AG04449 (cell line): ENCODE measurements around the gene GDF10.

Experiments
- CTCF ChIA-PET: fragments of 350-600 bp; formaldehyde crosslinking; extraction: SDS; loops from one replicate; lab custom pipeline; 2021; ENCODE audit warnings: antibody characterized with exemption; lab: Yijun Ruan, JAX
- POLR2A ChIA-PET: fragments of 400-600, 350-600 bp; formaldehyde crosslinking; extraction: SDS; loops from one replicate; lab custom pipeline; 2020; ENCODE audit warnings: antibody characterized with exemption, inconsistent platforms; lab: Yijun Ruan, JAX
- DNase-seq: peaks from one replicate; pipeline ENCODE4 v3.0.0-alpha.2; 2010; ENCODE audit warnings: low read depth, low spot score
- H3K4me3 ChIP-seq: 2 replicates; pipeline ENCODE4 v1.5.1; 2011; ENCODE audit warnings: low read depth, mild to moderate bottlenecking, control low read depth, low read length
- TF ChIP-seq, protein P1 (sequence below): IDR thresholded peaks from one replicate; pipeline ENCODE4 v1.5.1; 2011; ENCODE audit warnings: mild to moderate bottlenecking, moderate library complexity, low read length, control low read depth, inconsistent platforms; ENCODE audit not compliant: insufficient read depth; ENCODE audit errors: missing control alignments

GDF10 gene

DNA sequence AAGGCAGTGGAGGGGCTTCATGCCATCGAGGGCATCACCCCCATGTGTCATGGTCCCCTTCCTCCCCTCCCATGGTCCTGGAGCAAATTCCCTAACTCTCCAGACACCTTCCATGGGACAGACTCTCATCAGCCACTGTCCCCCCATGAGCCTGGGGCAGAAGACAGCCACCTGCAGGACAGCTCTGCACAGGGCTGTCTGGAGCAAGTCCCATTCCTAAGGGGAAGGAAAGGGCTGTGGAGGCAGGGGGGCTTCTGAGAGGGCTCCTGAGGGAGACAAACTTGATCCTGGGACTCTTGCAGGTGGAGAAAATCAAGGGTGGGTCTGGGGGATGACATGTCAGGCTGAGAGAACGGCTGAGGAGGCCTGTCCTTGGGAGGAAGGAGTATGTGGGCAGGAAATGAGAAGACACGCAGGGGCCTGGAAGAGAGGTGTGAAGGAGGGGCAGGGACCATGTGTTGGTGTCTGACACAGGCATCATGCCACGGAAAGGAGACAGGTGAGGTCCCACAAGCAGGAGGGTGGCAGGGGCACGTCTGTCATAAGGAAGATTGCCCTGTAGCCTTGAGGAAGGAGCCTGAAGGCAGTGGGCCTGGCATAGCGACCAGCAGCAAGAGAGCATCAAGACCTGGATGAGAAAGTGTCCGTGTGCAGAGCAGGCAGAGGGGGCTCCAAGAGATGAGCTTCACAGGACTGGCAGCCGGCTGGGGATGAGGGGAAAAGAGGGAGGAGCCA is 14.4 kb upstream of the GDF10 start:
- TF ChIP-seq, protein P1, sequence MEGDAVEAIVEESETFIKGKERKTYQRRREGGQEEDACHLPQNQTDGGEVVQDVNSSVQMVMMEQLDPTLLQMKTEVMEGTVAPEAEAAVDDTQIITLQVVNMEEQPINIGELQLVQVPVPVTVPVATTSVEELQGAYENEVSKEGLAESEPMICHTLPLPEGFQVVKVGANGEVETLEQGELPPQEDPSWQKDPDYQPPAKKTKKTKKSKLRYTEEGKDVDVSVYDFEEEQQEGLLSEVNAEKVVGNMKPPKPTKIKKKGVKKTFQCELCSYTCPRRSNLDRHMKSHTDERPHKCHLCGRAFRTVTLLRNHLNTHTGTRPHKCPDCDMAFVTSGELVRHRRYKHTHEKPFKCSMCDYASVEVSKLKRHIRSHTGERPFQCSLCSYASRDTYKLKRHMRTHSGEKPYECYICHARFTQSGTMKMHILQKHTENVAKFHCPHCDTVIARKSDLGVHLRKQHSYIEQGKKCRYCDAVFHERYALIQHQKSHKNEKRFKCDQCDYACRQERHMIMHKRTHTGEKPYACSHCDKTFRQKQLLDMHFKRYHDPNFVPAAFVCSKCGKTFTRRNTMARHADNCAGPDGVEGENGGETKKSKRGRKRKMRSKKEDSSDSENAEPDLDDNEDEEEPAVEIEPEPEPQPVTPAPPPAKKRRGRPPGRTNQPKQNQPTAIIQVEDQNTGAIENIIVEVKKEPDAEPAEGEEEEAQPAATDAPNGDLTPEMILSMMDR: no peak
- CTCF ChIA-PET: interaction anchor here (1.0 to 2.1 kb wide), 2 partner anchors 238 kb away, joined by 3 to 9 read pairs; no protein-coding TSS in a partner anchor
- POLR2A ChIA-PET: no interaction called here

DNA sequence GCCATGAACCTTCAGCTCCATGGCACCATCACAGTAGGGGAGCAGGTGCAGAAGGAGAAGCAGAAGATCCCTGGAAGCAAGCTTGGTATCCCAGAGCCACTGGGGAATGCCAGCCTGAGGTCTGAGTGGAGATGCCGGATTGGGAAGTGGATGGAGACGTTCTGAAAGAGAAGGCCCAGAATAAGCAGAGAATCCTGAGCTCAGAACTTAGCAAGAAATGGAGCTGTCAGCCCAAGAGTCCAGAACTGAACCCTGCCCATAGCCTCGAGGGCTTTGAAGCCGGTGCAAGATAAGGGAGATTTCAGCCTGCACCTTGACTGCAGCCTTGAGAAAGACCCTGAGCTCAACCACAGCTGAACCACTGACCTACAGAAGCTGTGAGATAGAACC is 13.9 kb upstream of the GDF10 start:
- CTCF ChIA-PET: interaction anchor here (2.1 kb wide), 1 partner anchor 238 kb away, joined by 9 read pairs; no protein-coding TSS in a partner anchor
- no peak for DNase-seq
- POLR2A ChIA-PET: no interaction called here
- TF ChIP-seq, protein P1: no peak
- H3K4me3 ChIP-seq: no peak overlapping the region

More for the DNA sequence above, 14.4 kb upstream of the GDF10 start:
- DNase-seq: no peak
- no peak overlapping the region for H3K4me3 ChIP-seq

DNA sequence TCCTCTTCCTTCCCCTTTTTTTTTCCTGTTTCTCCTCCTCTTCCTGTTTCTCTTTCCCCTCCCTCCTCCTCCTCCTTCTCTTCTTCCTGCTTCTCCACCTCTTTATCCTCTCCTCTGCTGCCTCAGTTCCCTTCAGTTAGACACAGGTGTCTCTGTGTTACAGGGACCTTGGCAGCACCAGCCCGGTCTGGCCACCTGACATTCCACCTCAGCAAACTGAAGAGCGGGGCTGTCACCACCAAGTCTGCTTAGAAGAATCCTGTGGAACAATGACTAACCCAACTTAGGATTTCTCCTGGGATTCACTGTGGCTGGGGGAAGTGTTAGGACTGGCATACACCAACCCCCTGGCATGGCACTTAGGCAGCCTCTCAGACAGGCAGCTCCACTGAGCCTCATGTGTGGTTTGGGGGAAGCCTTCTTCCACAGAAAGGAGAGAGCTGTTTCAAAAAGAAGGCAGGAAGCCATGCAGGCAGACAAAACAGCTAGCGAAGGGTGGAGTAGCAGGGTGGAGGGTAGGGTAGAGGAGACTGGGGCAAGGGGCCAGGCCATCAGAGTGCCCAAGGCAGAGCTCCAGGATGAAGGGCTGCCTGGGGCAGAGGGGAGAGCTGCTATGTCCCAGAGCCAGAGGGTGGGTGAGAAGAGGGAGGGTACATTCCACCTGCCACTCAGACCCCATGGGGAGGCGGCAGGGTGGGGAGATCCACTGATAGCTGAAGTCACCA is 13.2 kb upstream of the GDF10 start:
- no peak for DNase-seq
- CTCF ChIA-PET: interaction anchor here (2.1 kb wide), 1 partner anchor 239 kb away, joined by 9 read pairs; no protein-coding TSS in a partner anchor
- TF ChIP-seq, protein P1: no peak
- H3K4me3 ChIP-seq: no peak overlapping the region
- POLR2A ChIA-PET: no interaction called here

DNA sequence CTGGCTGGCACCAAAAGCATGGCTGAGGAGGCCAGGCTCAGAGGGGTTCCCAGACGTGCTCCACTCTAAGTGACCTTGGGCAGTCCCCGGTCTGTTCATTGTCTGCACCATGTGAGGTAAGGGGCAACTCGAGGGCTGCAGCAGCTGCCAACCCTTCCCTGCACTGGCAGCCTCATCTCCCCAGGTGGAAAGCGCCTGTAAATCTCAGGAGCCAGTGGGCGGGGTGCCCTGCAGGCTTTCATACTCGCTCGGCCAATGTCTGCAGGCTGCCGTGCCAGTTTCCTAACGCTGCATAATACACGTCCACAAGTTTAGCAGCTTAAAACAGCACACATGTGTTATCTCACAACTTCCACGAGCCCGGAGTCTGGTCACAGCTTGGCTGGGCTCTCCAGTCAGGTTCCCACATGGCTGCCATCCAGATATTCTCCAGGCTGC is 12.6 kb upstream of the GDF10 start:
- DNase-seq: no peak
- ChIA-PET POLR2A (no interaction called here), CTCF (interaction anchor here (2.1 kb wide), 1 partner anchor 240 kb away, joined by 9 read pairs; no protein-coding TSS in a partner anchor)
- H3K4me3 ChIP-seq: no peak overlapping the region
- TF ChIP-seq, protein P1: no peak

DNA sequence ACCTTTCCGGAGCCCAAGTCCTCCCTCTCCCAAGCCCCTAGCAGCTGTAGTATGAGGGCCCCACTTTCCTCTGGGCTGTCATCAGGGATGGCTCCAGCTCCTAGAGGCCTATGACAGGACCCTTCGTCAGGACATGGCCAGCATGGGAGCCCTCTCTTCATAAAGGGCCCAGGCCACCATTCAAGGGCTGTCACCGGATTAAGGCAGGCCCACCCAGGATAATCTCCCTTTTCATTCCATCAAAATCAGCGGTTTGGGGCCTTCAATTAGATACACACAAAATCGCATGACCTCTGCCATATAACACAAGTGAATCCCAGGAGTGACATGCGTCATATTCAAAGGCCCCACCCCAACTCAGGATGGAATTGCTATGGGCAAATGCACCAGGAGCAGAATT is 12.2 kb upstream of the GDF10 start:
- TF ChIP-seq, protein P1: no peak
- ChIA-PET CTCF (interaction anchor here (1.8 to 2.1 kb wide), 2 partner anchors 240 kb away, joined by 5 to 9 read pairs; no protein-coding TSS in a partner anchor), POLR2A (no interaction called here)
- H3K4me3 ChIP-seq: no peak overlapping the region
- no peak for DNase-seq

DNA sequence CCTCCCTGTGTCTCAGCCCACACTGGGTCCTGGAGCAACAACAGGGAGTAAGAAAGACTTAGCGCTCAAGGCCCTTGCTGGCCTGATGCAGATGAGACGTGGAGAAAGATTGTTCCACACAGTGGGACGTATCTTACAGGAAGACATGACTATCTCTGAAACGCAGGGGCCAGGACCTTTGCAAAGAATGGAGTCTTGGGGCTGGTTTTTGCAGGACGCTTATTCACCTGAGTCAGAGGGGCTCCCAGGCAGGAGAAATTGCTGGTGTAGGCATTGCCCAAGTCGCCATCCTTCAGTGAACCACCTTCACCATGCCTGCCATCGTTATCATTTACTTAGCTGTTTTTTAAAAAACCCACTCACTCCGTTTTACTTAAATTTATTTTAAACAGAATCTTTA is 11.8 kb upstream of the GDF10 start:
- TF ChIP-seq, protein P1: no peak
- CTCF ChIA-PET: interaction anchor here (1.6 to 1.8 kb wide), 2 partner anchors 240 to 243 kb away, joined by 4 to 5 read pairs; no protein-coding TSS in a partner anchor
- H3K4me3 ChIP-seq: no peak overlapping the region
- POLR2A ChIA-PET: no interaction called here
- no peak for DNase-seq
